ENCODE results near the gene TMEM260. TPM values are rescaled to one million over a fixed set of nuclear protein-coding genes. Genes with fewer than 3 reads are reported as not detected.

The TMEM260 gene
- polyA plus RNA-seq (2012; ENCODE audit: insufficient read depth, insufficient read length, low read depth) = 10.5 TPM

DNA sequence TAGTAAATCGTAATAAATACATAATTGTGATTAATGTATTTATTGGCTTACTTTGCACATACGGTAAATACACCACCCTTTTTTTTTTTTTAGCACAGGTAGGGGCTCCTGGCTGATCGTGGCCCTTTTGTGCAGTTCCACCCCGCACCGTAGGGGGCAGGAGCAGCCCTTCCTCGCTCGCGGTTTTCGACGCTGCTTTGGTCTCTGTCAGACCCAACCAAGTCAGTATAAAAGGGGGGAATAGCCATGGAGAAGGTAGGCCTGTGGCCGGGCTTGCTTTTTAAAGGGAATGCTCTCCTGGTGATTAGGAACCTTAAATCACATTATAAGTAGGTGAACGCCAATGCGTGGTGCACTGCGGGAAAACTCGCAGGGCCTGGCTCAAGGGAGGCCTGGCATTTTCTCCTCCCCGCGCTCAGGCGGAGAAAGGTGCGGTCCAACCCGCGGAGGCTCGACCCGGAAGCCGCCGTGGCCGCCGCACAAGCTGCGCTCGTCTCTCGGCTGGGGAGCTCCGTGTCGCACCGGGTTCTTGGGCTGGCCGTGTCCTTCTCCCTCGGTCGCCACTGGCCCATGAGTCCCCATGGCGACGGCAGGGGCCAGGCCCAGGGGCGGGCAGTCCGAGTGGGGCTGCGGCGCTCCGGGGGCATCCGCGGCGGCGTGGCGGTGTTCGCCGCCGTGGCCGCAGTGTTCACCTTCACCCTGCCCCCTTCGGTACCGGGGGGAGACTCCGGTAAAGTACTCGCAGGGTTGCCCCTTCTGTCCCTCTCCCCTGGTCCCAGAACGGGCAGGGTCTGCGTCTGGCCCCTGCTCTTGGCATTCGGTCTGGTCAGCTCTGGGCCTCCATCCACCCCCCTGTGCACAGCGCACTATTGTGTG, at the start of gene TMEM260:
Gene TMEM260 (plus strand): TSS at position 454 of the 876 bp plus-strand sequence. CDS start 117 bp downstream, at position 571.
- DNase-seq = peak; percentile 84
- no peaks in the 10 kb centered on the region for H3K4me1 ChIP-seq
- no peaks in the 10 kb centered on the region for H3K9me3 ChIP-seq
- TF ChIP-seq, protein P1, sequence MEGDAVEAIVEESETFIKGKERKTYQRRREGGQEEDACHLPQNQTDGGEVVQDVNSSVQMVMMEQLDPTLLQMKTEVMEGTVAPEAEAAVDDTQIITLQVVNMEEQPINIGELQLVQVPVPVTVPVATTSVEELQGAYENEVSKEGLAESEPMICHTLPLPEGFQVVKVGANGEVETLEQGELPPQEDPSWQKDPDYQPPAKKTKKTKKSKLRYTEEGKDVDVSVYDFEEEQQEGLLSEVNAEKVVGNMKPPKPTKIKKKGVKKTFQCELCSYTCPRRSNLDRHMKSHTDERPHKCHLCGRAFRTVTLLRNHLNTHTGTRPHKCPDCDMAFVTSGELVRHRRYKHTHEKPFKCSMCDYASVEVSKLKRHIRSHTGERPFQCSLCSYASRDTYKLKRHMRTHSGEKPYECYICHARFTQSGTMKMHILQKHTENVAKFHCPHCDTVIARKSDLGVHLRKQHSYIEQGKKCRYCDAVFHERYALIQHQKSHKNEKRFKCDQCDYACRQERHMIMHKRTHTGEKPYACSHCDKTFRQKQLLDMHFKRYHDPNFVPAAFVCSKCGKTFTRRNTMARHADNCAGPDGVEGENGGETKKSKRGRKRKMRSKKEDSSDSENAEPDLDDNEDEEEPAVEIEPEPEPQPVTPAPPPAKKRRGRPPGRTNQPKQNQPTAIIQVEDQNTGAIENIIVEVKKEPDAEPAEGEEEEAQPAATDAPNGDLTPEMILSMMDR (IDR thresholded peaks at IDR 0.05; ENCODE audit: low read depth, low read length) = peak; percentile 89
- peak within 1 kb of the TSS; percentile 97 for H3K4me3 ChIP-seq (ENCODE audit: low read depth, low read length)
- H3K36me3 ChIP-seq = no peaks in the 10 kb centered on the region
- peaks cover 20% of the 10 kb centered on the region for H3K27me3 ChIP-seq

DNA sequence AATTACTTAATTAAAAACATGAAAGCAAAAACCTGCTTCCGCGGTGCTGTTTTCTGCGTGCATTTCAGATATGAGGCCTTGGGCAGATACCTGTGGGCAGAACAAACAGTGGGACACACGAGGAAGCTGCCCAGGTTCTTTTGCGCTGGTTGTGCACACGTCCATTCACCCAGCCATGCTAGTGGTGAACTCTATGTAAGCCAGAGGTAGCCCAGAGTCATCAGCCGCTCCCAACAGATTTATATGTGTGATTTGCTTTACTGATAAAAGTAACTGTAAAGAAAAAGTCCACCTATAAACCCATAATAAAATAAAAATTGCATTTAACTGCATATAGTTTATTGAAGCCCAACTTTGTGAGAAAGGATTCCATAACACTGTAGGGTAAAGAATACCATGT, 47.1 kb upstream of the TMEM260 start:
- no peaks in the 10 kb centered on the region for H3K4me1 ChIP-seq
- peaks cover 77% of the 10 kb centered on the region for H3K27me3 ChIP-seq
- H3K36me3 ChIP-seq = no peaks in the 10 kb centered on the region
- no peak overlapping the region for H3K4me3 ChIP-seq (ENCODE audit: low read depth, low read length)
- TF ChIP-seq, protein P1 (IDR thresholded peaks at IDR 0.05; ENCODE audit: low read depth, low read length) = no peak
- DNase-seq = no peak
- H3K9me3 ChIP-seq = no peaks in the 10 kb centered on the region

DNA sequence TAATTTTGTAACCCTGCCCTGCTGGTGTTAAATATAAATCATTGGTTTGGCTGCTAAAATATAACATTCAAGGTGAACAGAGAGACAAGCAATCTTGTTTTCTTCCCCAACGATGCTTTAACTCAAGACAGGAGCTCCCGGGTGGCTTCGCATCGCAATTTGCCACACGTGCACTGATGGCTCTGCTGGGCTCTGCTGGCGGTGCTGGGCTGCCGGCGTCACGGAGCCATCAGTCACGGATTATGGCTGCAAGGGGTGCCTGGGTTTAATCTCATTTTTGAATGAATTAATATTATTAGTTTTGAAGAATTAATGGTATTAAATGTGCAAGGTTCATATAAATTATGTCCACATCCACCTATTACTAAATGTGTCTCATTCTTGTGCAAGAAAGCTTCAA, 44.9 kb upstream of the TMEM260 start:
- Histone ChIP-seq H3K4me3 (ENCODE audit: low read depth, low read length) (no peak overlapping the region), H3K27me3 (peaks cover 61% of the 10 kb centered on the region), H3K9me3 (no peaks in the 10 kb centered on the region), H3K4me1 (no peaks in the 10 kb centered on the region), H3K36me3 (no peaks in the 10 kb centered on the region)
- TF ChIP-seq, protein P1 (IDR thresholded peaks at IDR 0.05; ENCODE audit: low read depth, low read length) = no peak
- DNase-seq = no peak

DNA sequence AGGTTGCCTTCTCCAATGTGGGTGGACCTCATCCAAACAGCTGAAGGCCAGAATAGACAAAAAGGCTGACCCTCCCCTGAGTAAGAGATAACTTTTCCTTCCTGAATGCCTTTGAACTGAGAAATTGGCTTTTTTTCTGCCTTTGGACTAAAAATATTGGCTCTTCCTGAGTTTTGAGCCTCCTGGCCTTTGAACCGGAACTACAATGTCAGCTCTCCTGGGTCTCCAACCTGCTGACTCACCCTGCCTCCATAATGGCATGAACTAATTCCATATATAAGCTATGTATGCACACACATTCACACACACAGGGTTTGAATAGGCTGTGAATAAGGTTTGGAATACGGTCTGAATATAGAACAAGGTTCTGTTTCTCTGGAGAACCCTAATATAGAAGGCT, 39.7 kb upstream of the TMEM260 start:
- H3K27me3 ChIP-seq = peaks cover 14% of the 10 kb centered on the region
- H3K4me1 ChIP-seq = no peaks in the 10 kb centered on the region
- H3K36me3 ChIP-seq = no peaks in the 10 kb centered on the region
- H3K9me3 ChIP-seq = no peaks in the 10 kb centered on the region
- no peak for DNase-seq
- H3K4me3 ChIP-seq (ENCODE audit: low read depth, low read length) = no peak overlapping the region
- TF ChIP-seq, protein P1 (IDR thresholded peaks at IDR 0.05; ENCODE audit: low read depth, low read length) = no peak

DNA sequence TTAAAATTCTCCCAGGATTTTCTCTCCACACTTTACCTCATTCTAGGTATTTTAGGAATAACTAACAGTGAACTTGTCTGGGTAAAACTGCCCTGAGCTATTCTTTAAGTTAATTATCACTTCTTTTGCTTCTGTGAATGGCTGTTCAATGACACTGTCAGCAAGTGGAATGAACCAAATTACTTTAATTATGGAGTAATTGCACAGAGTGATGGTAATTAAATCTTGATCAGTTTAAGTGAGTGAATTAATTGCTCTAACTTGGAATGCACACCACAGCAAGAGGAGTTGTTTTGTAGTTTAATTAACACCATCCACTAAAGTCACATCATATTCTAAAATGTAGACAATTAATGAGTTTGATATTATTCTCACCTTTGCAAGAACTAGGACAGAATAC, 36.2 kb upstream of the TMEM260 start:
- Histone ChIP-seq H3K27me3 (peaks cover 18% of the 10 kb centered on the region), H3K36me3 (no peaks in the 10 kb centered on the region), H3K4me1 (no peaks in the 10 kb centered on the region), H3K9me3 (no peaks in the 10 kb centered on the region), H3K4me3 (ENCODE audit: low read depth, low read length) (no peak overlapping the region)
- DNase-seq = no peak
- TF ChIP-seq, protein P1 (IDR thresholded peaks at IDR 0.05; ENCODE audit: low read depth, low read length) = no peak

DNA sequence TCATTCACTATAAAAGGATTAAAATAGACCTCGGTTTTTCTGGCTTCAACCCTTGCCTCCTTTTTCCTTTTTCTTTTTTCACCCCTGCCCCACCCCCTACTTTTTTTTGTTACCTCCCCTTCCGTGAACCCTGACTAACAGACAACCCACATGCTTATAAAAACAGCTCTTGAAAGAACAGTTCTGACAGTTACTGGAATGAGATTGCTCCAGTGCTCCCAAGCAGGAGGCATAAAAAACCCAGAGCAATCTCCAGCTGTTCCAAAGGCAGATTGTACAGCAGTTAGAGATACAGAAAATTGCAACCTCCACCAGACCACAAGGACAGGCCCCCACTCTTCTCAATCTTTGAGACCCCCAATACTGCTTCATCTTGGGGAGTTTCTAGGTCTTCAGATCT, 29.9 kb upstream of the TMEM260 start:
- Histone ChIP-seq H3K9me3 (no peaks in the 10 kb centered on the region), H3K4me1 (no peaks in the 10 kb centered on the region), H3K36me3 (no peaks in the 10 kb centered on the region), H3K27me3 (peaks cover 73% of the 10 kb centered on the region), H3K4me3 (ENCODE audit: low read depth, low read length) (no peak overlapping the region)
- DNase-seq = no peak
- TF ChIP-seq, protein P1 (IDR thresholded peaks at IDR 0.05; ENCODE audit: low read depth, low read length) = no peak

Measured in BE2C (cell line).